ENCODE results near the gene CHMP5. TPM values are rescaled to one million over a fixed set of nuclear protein-coding genes. Genes with fewer than 3 reads are reported as not detected.
A peak's percentile ranks its signal among the peaks of the same experiment; 100 is the strongest.

Gene CHMP5
- polyA plus RNA-seq, 1 of the 3 experiments (the other 2 are of a cell fraction), result 88.3 TPM

DNA sequence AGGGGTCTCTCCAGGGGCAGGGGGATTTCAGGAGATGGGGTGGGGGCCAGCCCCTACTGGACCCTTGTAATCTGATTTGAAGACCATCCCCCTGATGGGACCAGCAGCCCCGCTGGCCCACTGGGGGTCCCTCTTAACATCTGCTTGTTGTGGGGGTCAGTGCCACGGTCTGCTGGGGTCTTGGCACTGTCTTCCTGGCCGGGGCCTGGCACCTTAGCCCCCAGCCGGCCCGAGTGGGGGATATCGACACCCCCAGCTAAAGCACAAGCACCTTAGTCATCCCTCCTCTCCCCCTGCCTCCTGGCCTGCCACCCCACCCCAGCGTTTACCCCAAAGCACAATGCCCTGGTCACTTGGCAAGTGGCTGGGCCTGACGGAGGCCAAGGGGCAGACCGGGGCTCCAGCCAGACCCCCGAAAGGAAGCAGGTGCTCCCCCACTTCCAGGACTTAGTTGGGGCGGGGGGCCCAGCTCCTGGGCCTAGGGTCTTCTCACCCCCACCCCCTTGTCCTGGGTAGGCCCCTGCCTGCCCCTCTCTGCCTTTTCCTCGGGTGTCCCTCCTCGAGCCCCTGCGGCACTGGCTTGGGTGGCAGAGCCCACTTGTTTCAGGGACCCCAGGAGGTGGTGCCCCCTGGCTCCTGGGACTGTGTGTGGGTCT is 24.1 kb downstream of the CHMP5 start:
- no peaks in the 10 kb centered on the region for H4K20me1 ChIP-seq (ENCODE audit: insufficient read depth)
- no peaks in the 10 kb centered on the region for H3K9me3 ChIP-seq
- WGBS (ENCODE audit: low lambda C conversion rate), result 90% methylated on average over 3 of the region's 14 CpGs
- CTCF ChIA-PET, result no interaction called here
- H3F3A ChIP-seq (replicated peaks; ENCODE audit: insufficient read depth), result peaks cover 22% of the 10 kb centered on the region
- no peak overlapping the region for H3K4me3 ChIP-seq (ENCODE audit: low read depth in 2 of 2, low read length in 1 of 2)
- H3K36me3 ChIP-seq (replicated peaks in 1 of 2; ENCODE audit: control insufficient read depth in 1 of 2, insufficient read depth in 2 of 2, low read length in 1 of 2), result peaks cover 19 to 32% of the 10 kb centered on the region in 2 experiments
- peaks cover 36% of the 10 kb centered on the region for H3K79me2 ChIP-seq (ENCODE audit: insufficient read depth)
- DNase-seq, result no peak
- no peaks in the 10 kb centered on the region for H3K27me3 ChIP-seq (ENCODE audit: insufficient read depth)
- H3K4me1 ChIP-seq (ENCODE audit: control insufficient read depth in 1 of 2, insufficient read depth in 2 of 2, low read depth in 1 of 2, low read length in 1 of 2), result peaks cover 0 to 11% of the 10 kb centered on the region in 2 experiments; a peak in 2 of 4 replicates
- TF ChIP-seq JUND (IDR thresholded peaks at IDR 0.05) (no peak), MXI1 (IDR thresholded peaks at IDR 0.05; ENCODE audit: low read depth, low read length) (no peak), CHD2 (IDR thresholded peaks at IDR 0.05; ENCODE audit: low read length, partially characterized antibody) (no peak), NRF1 (IDR thresholded peaks at IDR 0.05; ENCODE audit: low read depth, low read length) (no peak), RFX5 (IDR thresholded peaks at IDR 0.05; ENCODE audit: low read length) (no peak), TEAD4 (IDR thresholded peaks at IDR 0.05; ENCODE audit: borderline replicate concordance, insufficient read depth) (no peak), RCOR1 (IDR thresholded peaks at IDR 0.05; ENCODE audit: low read length) (no peak), YY1 (IDR thresholded peaks at IDR 0.05; ENCODE audit: low read depth) (no peak)
- TF ChIP-seq, protein P1, sequence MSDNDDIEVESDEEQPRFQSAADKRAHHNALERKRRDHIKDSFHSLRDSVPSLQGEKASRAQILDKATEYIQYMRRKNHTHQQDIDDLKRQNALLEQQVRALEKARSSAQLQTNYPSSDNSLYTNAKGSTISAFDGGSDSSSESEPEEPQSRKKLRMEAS (IDR thresholded peaks at IDR 0.05; ENCODE audit: low read depth), result no peak
- no peaks in the 10 kb centered on the region for H3K9me2 ChIP-seq
- H3K9ac ChIP-seq, result peak overlapping the region; percentile 84; the same call in 1 of the 2 replicates
- H3K4me2 ChIP-seq, result peak overlapping the region; percentile 60; the same call in 1 of the 2 replicates
- H2AFZ ChIP-seq (ENCODE audit: low read depth), result no peak overlapping the region
- POLR2A ChIA-PET, result interaction anchor here (2.1 kb wide), 1 partner anchor 25 kb away, joined by 10 read pairs; the partner anchor contains the start of genes BAG1 and CHMP5
- H3K27ac ChIP-seq (ENCODE audit: low read depth in 2 of 2, low read length in 1 of 2), result no peak overlapping the region; a peak in 2 of 4 replicates

DNA sequence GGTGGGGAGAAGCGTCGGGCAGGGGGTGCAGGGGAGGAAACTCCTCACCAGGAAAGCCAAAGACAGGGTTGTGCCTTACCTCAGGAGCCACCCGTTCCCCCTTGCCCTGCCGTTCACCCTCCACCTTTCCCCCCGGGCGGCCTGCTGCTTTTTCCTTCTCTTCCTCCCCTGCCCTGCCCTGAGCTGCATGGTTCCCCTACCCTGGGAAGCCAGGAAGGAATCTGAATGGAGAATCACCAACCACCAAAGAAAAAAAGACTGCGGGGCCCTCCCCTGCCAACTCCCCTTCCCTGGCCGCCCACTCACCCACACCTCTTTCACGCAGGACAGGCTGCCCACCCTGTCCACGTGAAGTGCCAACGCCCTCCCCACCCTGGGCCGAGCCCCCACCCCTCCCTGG is 24.6 kb downstream of the CHMP5 start:
- TF ChIP-seq RFX5 (IDR thresholded peaks at IDR 0.05; ENCODE audit: low read length) (no peak), GATA2 (CRISPR knock-in tag; IDR thresholded peaks at IDR 0.05) (no peak), NRF1 (IDR thresholded peaks at IDR 0.05; ENCODE audit: low read depth, low read length) (no peak), POLR2AphosphoS5 (IDR thresholded peaks at IDR 0.05; ENCODE audit: low read depth, low read length) (no peak), EP300 (IDR thresholded peaks at IDR 0.05; ENCODE audit: borderline replicate concordance in 1 of 2, low read depth in 1 of 2, low read length in 1 of 2) (no peak)
- TF ChIP-seq, protein P1 (IDR thresholded peaks at IDR 0.05; ENCODE audit: low read depth), result no peak
- TF ChIP-seq, protein P2, sequence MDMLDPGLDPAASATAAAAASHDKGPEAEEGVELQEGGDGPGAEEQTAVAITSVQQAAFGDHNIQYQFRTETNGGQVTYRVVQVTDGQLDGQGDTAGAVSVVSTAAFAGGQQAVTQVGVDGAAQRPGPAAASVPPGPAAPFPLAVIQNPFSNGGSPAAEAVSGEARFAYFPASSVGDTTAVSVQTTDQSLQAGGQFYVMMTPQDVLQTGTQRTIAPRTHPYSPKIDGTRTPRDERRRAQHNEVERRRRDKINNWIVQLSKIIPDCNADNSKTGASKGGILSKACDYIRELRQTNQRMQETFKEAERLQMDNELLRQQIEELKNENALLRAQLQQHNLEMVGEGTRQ (IDR thresholded peaks at IDR 0.05; ENCODE audit: borderline replicate concordance, low read depth, low read length), result no peak
- TF ChIP-seq, protein P3, sequence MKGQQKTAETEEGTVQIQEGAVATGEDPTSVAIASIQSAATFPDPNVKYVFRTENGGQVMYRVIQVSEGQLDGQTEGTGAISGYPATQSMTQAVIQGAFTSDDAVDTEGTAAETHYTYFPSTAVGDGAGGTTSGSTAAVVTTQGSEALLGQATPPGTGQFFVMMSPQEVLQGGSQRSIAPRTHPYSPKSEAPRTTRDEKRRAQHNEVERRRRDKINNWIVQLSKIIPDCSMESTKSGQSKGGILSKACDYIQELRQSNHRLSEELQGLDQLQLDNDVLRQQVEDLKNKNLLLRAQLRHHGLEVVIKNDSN (IDR thresholded peaks at IDR 0.05; ENCODE audit: borderline replicate concordance, low read depth), result no peak
- Histone ChIP-seq H3K9ac (peak overlapping the region; percentile 84), H3K36me3 (replicated peaks in 1 of 2; ENCODE audit: control insufficient read depth in 1 of 2, insufficient read depth in 2 of 2, low read length in 1 of 2) (peaks cover 24 to 38% of the 10 kb centered on the region in 2 experiments), H3K27me3 (ENCODE audit: insufficient read depth) (no peaks in the 10 kb centered on the region), H3K4me1 (ENCODE audit: control insufficient read depth in 1 of 2, insufficient read depth in 2 of 2, low read depth in 1 of 2, low read length in 1 of 2) (peaks cover 0 to 11% of the 10 kb centered on the region in 2 experiments; a peak in 2 of 4 replicates), H2AFZ (ENCODE audit: low read depth) (no peak overlapping the region), H4K20me1 (ENCODE audit: insufficient read depth) (no peaks in the 10 kb centered on the region), H3K27ac (ENCODE audit: low read depth in 2 of 2, low read length in 1 of 2) (peak overlapping the region; percentile 94 to 98), H3K9me3 (no peaks in the 10 kb centered on the region), H3K4me2 (peak overlapping the region; percentile 60), H3K4me3 (ENCODE audit: low read depth in 2 of 2, low read length in 1 of 2) (peak overlapping the region; percentile 80 to 83), H3K9me2 (no peaks in the 10 kb centered on the region), H3F3A (replicated peaks; ENCODE audit: insufficient read depth) (peaks cover 22% of the 10 kb centered on the region), H3K79me2 (ENCODE audit: insufficient read depth) (peaks cover 41% of the 10 kb centered on the region)
- ChIA-PET CTCF (interaction anchor here (1.2 kb wide), 1 partner anchor 164 kb away, joined by 3 read pairs; no protein-coding TSS in a partner anchor), POLR2A (interaction anchor here (0.8 to 2.1 kb wide), 4 partner anchors 15 to 739 kb away, joined by 3 to 10 read pairs (median 4); partner anchors contain the start of genes BAG1 and CHMP5)
- DNase-seq, result peak; percentile 38
- 33% methylated on average over 11 of the region's 12 CpGs for WGBS (ENCODE audit: low lambda C conversion rate)

Data from SK-N-SH (cell line).